ENCODE data around the gene FGF19. TPM values are rescaled to one million over a fixed set of nuclear protein-coding genes. Genes with fewer than 3 reads are reported as not detected.

FGF19 gene
- total RNA-seq, 2 experiments from 2014 or later: not detected

DNA sequence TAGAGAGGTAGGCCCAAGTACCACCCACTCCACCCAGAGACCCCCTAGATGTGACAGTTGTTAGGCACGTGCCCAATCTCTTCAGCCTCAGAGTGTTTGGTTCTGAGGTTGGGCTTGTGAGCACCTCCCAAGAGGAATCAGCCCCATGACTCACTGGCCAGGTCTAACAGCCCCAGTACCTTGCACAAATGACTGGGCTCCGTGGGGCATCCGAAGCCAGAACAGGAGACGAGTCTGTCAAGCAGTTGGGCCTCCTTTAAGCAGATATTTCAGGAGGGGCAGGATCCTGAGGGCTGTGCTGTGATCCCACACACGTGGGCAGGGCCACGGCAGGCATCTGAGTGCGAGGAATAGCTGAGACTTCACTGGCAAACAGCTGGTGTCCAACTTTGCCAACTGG is 29.1 kb upstream of the FGF19 start:
- ChIA-PET POLR2A (no interaction called here), CTCF (no interaction called here)
- Mint-ChIP-seq H3K36me3 (ENCODE audit: low read depth) (no peaks in the 10 kb centered on the region), H3K27ac (no peak overlapping the region), H3K4me1 (ENCODE audit: low read depth) (no peaks in the 10 kb centered on the region), H3K9me3 (ENCODE audit: insufficient read depth) (no peaks in the 10 kb centered on the region), H3K27me3 (ENCODE audit: low read depth) (peaks cover 5% of the 10 kb centered on the region), H3K4me3 (no peak overlapping the region)
- no peak for DNase-seq
- ATAC-seq: no peak

DNA sequence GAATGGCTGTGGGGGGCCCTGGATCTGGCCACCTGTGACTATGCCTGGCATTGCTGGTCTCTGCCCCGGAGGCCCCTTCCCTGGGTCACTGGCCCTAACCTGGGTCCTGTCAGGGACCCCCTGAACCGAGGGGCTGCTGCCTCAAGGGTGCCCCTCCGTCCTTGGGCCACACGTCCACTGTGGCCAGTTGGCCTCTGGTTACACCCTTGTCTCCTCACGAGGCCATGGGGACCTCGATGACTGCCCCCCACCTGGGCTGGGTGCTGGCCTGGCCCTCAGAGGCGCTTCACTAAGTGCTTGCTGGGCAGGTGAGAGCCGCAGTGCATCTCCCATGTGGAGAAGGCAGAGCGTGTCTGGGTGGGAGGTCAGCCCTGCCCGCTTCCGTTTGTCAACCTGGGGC is 27.3 kb upstream of the FGF19 start:
- ChIA-PET POLR2A (no interaction called here), CTCF (no interaction called here)
- no peak for ATAC-seq
- Mint-ChIP-seq H3K9me3 (ENCODE audit: insufficient read depth) (no peaks in the 10 kb centered on the region), H3K36me3 (ENCODE audit: low read depth) (no peaks in the 10 kb centered on the region), H3K27ac (no peak overlapping the region), H3K4me1 (ENCODE audit: low read depth) (no peaks in the 10 kb centered on the region), H3K27me3 (ENCODE audit: low read depth) (peaks cover 12% of the 10 kb centered on the region), H3K4me3 (no peak overlapping the region)
- DNase-seq: no peak

DNA sequence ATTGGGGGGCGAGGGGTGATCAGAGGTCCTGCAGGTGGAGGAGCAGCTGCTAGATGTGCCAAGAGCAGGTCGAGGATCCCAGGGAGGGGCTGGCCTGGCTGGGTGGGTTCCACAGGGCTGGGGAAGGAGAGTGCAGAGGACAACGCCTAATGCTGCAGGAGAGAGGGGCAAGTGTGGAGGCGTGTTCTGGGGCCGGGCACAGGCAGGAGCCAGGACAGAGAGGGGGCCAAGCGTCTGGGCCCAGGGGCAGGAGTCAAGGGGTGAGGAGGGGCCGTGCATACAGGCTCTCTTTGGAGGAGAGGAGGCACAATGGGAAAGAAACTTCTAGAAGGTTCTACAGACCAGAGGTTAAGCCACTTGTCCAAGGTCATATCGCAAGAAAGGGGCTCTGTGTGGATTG is 26.7 kb upstream of the FGF19 start:
- Mint-ChIP-seq H3K27me3 (ENCODE audit: low read depth) (peaks cover 12% of the 10 kb centered on the region), H3K36me3 (ENCODE audit: low read depth) (no peaks in the 10 kb centered on the region), H3K27ac (no peak overlapping the region), H3K9me3 (ENCODE audit: insufficient read depth) (no peaks in the 10 kb centered on the region), H3K4me1 (ENCODE audit: low read depth) (no peaks in the 10 kb centered on the region), H3K4me3 (no peak overlapping the region)
- ChIA-PET CTCF (no interaction called here), POLR2A (no interaction called here)
- ATAC-seq (no peak), DNase-seq (no peak)

DNA sequence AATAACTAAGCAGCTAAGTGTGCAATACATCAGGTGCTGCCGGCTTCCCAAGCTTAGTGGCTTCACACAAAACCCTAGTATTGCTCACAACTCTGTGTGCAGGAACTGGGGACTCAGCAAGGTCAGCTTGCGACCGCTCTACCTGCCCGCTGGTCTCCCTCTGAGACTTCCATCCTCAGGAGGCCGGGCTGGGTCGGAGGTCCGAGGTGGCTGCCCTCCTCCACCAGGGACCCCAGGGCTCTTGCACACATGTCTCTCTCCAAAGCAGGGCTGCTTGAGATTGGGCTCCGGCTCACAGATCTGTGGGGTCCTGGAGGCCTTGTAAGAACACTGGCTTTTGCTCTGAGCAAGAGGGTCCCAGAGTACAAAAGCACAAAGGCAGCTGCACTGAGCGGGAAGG is 25.4 kb upstream of the FGF19 start:
- ChIA-PET POLR2A (no interaction called here), CTCF (no interaction called here)
- Mint-ChIP-seq H3K4me3 (no peak overlapping the region), H3K9me3 (ENCODE audit: insufficient read depth) (no peaks in the 10 kb centered on the region), H3K4me1 (ENCODE audit: low read depth) (no peaks in the 10 kb centered on the region), H3K36me3 (ENCODE audit: low read depth) (no peaks in the 10 kb centered on the region), H3K27me3 (ENCODE audit: low read depth) (peaks cover 20% of the 10 kb centered on the region), H3K27ac (no peak overlapping the region)
- ATAC-seq (no peak), DNase-seq (no peak)

DNA sequence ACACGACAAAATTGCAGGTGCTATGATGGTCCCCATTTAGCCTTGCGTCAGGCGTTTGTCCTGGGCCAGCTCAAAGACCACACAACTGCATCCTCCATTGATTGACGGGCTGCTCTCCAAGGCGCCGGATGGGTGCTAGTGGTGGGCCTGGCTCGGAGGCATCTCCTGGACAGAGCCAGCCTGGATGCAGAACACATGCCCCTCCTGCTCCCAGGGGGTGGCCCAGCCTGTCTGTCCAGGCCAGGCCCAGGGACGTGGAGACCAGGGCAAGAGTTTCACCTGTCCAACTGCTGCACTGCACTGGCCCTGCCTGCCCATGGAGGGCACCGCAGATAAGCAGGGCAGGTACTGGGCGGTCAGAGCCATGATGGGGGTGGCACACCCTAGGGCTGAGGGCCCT is 23.4 kb upstream of the FGF19 start:
- ChIA-PET POLR2A (no interaction called here), CTCF (no interaction called here)
- H3K4me1 Mint-ChIP-seq (ENCODE audit: low read depth): no peaks in the 10 kb centered on the region
- no peak for ATAC-seq
- no peak overlapping the region for H3K27ac Mint-ChIP-seq
- H3K4me3 Mint-ChIP-seq: no peak overlapping the region
- no peaks in the 10 kb centered on the region for H3K36me3 Mint-ChIP-seq (ENCODE audit: low read depth)
- no peaks in the 10 kb centered on the region for H3K9me3 Mint-ChIP-seq (ENCODE audit: insufficient read depth)
- H3K27me3 Mint-ChIP-seq (ENCODE audit: low read depth): peaks cover 30% of the 10 kb centered on the region
- no peak for DNase-seq

DNA sequence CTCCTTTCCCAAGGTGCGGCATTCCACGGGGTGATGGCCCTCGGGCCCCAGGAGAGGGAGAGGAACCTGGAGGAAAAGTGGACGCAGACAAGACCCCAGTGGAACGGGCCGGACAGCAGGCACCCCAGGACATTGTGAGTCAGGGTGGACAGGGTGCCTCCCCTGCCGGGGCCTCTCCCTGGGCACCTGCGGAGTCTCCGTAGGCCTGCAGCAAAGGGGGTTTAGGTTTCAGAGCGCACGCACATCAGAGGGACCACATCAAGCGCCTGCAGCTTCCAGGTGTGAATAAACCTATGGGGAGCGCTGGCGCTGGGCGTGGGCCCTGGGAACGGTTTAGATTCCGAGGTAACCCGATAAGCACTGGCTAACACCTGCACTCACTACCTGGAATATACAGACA is 22.7 kb upstream of the FGF19 start:
- CTCF ChIA-PET: no interaction called here
- Mint-ChIP-seq H3K27me3 (ENCODE audit: low read depth) (peaks cover 36% of the 10 kb centered on the region), H3K27ac (no peak overlapping the region), H3K4me1 (ENCODE audit: low read depth) (no peaks in the 10 kb centered on the region), H3K4me3 (no peak overlapping the region), H3K36me3 (ENCODE audit: low read depth) (no peaks in the 10 kb centered on the region), H3K9me3 (ENCODE audit: insufficient read depth) (no peaks in the 10 kb centered on the region)
- POLR2A ChIA-PET: no interaction called here
- no peak for DNase-seq
- no peak for ATAC-seq

DNA sequence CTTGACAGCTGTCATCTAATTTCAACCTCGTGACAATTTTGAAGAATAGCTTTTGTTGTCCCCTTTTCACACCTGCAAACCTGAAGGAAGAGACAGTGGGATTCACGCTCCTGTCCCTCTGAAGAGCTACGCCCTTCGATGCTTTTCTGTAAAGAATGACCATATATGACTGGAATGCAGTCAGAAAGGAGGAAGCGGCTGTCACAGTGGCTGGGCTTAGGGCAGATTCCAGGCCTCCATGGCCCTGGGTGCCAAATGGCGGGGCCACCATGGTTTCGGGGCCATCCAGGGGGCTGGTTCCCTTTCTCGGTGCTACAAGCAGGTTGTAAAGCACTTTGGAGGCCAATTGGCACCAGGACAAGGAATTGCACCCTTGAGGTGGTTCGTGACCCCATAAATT is 22.2 kb upstream of the FGF19 start:
- no peak overlapping the region for H3K4me3 Mint-ChIP-seq
- peaks cover 40% of the 10 kb centered on the region for H3K27me3 Mint-ChIP-seq (ENCODE audit: low read depth)
- H3K27ac Mint-ChIP-seq: no peak overlapping the region
- no peaks in the 10 kb centered on the region for H3K9me3 Mint-ChIP-seq (ENCODE audit: insufficient read depth)
- no peaks in the 10 kb centered on the region for H3K4me1 Mint-ChIP-seq (ENCODE audit: low read depth)
- no peaks in the 10 kb centered on the region for H3K36me3 Mint-ChIP-seq (ENCODE audit: low read depth)
- ATAC-seq (no peak), DNase-seq (no peak)
- ChIA-PET CTCF (no interaction called here), POLR2A (no interaction called here)

DNA sequence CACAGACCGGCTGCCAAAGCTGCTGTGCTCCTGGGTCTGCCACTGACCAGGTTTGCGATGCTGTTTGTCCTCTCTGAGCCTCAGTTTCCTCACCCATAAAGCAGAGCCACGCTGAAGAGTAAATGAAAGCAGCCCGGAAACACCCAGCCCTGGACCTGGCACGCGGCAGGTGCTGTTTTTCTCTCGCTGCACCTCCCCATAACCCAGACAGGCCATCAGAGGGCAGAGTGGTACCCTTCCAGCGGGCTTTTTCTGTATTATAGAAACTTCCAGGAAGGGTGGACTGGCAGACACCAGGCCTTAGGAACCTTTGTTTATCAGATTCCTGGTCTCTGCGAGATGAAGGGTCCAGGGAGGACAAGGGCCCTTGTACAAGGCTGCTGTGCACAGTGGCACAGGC is 17.9 kb upstream of the FGF19 start:
- Mint-ChIP-seq H3K36me3 (ENCODE audit: low read depth) (no peaks in the 10 kb centered on the region), H3K4me1 (ENCODE audit: low read depth) (no peaks in the 10 kb centered on the region), H3K27ac (no peak overlapping the region), H3K27me3 (ENCODE audit: low read depth) (peaks cover 53% of the 10 kb centered on the region), H3K4me3 (no peak overlapping the region), H3K9me3 (ENCODE audit: insufficient read depth) (no peaks in the 10 kb centered on the region)
- ATAC-seq (no peak), DNase-seq (no peak)
- ChIA-PET POLR2A (no interaction called here), CTCF (interaction anchor here (0.7 kb wide), 1 partner anchor 15 kb away, joined by 3 read pairs; no protein-coding TSS in a partner anchor)

DNA sequence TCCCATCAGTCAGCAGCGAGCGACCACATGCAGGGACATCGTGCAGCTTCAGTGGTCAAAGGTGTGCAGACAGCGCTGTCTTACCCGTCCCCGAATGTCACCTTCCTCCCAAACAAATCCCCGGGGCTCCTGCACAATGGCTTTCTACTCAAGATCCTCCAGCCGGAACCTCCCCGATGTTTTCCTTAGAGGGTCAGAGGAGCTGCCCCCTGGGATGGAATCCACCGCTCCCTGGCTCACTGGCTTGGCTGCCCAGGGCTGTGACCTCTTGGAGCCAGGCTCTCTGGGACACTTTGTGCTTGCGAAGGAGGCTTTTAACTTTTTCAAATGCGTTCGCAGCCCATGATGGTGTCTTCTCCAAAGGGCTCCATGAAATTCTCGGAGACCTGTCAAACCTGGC is 17.3 kb upstream of the FGF19 start:
- Mint-ChIP-seq H3K4me1 (ENCODE audit: low read depth) (no peaks in the 10 kb centered on the region), H3K36me3 (ENCODE audit: low read depth) (no peaks in the 10 kb centered on the region), H3K9me3 (ENCODE audit: insufficient read depth) (no peaks in the 10 kb centered on the region), H3K27me3 (ENCODE audit: low read depth) (peaks cover 54% of the 10 kb centered on the region), H3K27ac (no peak overlapping the region), H3K4me3 (no peak overlapping the region)
- ChIA-PET CTCF (interaction anchor here (0.7 kb wide), 1 partner anchor 14 kb away, joined by 3 read pairs; no protein-coding TSS in a partner anchor), POLR2A (no interaction called here)
- no peak for DNase-seq
- ATAC-seq: no peak

DNA sequence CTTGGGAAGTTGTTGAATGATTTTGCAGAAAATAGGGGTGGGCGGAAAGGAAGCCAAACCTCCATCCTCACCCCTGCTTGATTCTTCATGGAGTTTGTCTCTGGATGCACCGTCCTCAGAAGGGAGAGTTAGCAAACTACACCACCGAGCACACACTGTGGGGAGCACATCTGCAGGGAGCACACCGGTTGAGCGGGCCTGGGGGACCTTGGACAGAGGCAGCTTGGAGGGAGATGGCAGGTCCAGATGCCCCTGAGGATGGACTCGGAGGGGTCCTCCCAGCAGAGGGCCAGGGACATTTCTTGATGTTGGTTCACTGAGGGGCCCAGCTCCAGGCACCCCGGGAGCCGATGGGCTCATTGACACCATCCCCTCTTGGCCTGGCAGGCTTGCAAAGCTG is 15.1 kb upstream of the FGF19 start:
- H3K36me3 Mint-ChIP-seq (ENCODE audit: low read depth): no peaks in the 10 kb centered on the region
- no peaks in the 10 kb centered on the region for H3K4me1 Mint-ChIP-seq (ENCODE audit: low read depth)
- H3K27me3 Mint-ChIP-seq (ENCODE audit: low read depth): peaks cover 46% of the 10 kb centered on the region
- H3K9me3 Mint-ChIP-seq (ENCODE audit: insufficient read depth): no peaks in the 10 kb centered on the region
- H3K27ac Mint-ChIP-seq: no peak overlapping the region
- ChIA-PET POLR2A (no interaction called here), CTCF (no interaction called here)
- no peak overlapping the region for H3K4me3 Mint-ChIP-seq
- DNase-seq: no peak
- no peak for ATAC-seq

DNA sequence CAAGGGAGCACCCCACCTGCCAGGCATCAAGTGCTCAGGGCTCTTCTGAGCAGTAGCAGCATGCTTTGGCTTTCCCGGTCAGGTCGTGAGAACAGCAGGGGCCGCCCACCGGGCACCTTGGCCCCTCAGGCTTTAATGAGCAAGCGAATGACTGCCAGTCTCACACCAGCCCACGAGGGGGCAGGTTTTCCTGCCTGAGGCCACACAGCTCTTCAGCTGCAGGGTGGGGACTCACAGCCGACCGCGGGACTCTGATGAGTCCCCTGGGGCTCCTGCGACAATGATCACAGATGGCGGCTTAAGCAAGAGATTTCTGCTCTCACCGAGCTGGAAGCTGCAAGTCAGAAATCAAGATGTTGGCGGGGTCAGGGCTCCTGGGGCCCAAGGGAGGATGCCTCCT is 14.3 kb upstream of the FGF19 start:
- Mint-ChIP-seq H3K27me3 (ENCODE audit: low read depth) (peaks cover 43% of the 10 kb centered on the region), H3K36me3 (ENCODE audit: low read depth) (no peaks in the 10 kb centered on the region), H3K4me1 (ENCODE audit: low read depth) (no peaks in the 10 kb centered on the region), H3K27ac (no peak overlapping the region), H3K4me3 (no peak overlapping the region), H3K9me3 (ENCODE audit: insufficient read depth) (no peaks in the 10 kb centered on the region)
- DNase-seq (peak; percentile 29), ATAC-seq (peak; percentile 36)
- ChIA-PET POLR2A (no interaction called here), CTCF (interaction anchor here (0.8 kb wide), 1 partner anchor 9 kb away, joined by 3 read pairs; no protein-coding TSS in a partner anchor)

DNA sequence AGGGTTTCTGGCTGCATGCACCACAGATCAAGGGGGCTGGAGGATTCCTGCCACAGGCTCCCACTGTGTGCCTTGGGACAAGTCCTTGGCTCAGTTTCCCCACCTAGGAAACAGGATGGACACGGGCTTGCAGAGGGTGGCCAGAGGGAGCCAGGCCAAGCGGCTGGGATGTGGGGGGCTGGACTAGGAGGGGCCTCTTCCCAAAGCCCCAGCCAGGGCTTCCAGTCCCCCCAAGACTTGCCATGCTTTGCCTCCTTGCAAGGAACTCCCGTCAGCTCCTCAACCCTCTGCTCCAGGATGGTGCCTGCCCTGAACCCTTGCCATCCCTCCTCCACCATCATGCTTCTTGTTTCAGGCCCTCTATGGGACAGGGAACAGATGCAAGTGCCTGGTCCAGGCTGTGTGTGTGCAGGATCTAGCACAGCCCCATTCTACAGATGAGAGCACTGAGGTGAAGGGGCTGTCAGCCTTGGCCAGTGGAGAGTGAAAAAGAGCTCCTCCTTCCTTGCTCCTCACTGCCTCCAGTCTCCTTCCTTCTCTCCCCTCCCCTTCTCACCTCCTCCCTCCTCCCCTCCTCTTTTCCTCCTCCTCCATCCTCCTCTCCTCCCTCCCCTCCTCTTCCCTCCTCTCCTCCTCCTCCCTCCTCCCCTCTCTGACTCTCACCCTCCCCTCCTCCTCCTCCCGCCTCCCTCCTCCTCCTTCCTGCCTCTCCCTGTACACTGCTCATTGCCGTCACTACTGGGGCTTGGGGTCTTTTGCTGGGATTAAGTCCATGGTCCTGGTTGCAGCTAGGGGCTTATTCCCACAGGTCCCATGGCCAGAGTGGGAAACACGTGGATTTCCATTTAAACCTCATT is 13.3 kb upstream of the FGF19 start:
- H3K9me3 Mint-ChIP-seq (ENCODE audit: insufficient read depth): no peaks in the 10 kb centered on the region
- no peak overlapping the region for H3K4me3 Mint-ChIP-seq
- H3K36me3 Mint-ChIP-seq (ENCODE audit: low read depth): no peaks in the 10 kb centered on the region
- ChIA-PET POLR2A (no interaction called here), CTCF (no interaction called here)
- peaks cover 6% of the 10 kb centered on the region for H3K4me1 Mint-ChIP-seq (ENCODE audit: low read depth)
- DNase-seq (no peak), ATAC-seq (no peak)
- peaks cover 36% of the 10 kb centered on the region for H3K27me3 Mint-ChIP-seq (ENCODE audit: low read depth)
- H3K27ac Mint-ChIP-seq: no peak overlapping the region

DNA sequence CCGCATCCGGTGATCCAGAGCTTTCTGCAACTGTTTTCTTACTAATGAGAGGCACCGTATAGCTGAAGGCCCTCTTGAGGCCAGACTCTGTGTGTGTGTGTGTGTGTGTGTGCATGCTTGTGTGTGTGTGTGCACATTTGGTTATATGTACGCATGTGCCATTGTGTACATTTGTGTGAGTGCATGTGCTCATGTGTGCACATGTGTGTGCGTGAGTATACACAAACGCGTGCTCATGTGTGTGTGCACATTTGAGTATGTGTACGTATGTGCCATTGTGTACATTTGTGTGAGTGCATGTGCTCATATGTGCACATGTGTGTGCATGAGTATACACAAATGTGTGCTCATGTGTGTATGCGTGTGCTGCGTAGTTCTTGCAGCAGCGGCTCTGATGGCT is 12.3 kb upstream of the FGF19 start:
- H3K27ac Mint-ChIP-seq: no peak overlapping the region
- no peaks in the 10 kb centered on the region for H3K36me3 Mint-ChIP-seq (ENCODE audit: low read depth)
- H3K4me3 Mint-ChIP-seq: no peak overlapping the region
- CTCF ChIA-PET: interaction anchor here (0.9 kb wide), 1 partner anchor 49 kb away, joined by 3 read pairs; no protein-coding TSS in a partner anchor
- DNase-seq: no peak
- no peaks in the 10 kb centered on the region for H3K9me3 Mint-ChIP-seq (ENCODE audit: insufficient read depth)
- peaks cover 28% of the 10 kb centered on the region for H3K27me3 Mint-ChIP-seq (ENCODE audit: low read depth)
- peaks cover 13% of the 10 kb centered on the region for H3K4me1 Mint-ChIP-seq (ENCODE audit: low read depth)
- ATAC-seq: no peak
- POLR2A ChIA-PET: no interaction called here
